ENCODE measurements around the gene RCAN3. TPM values are rescaled to one million over a fixed set of nuclear protein-coding genes. Genes with fewer than 3 reads are reported as not detected.
A peak's percentile ranks its signal among the peaks of the same experiment; 100 is the strongest.

The RCAN3 gene
- total and polyA plus RNA-seq, 10 of the 15 experiments (the other 5 are each of a cell fraction or from before 2014, with no cell fraction given) = 0.02 to 0.46 (median 0.06) TPM; not detected in 3

- ATAC-seq = no peak
- Histone ChIP-seq H3K9me3 (replicated peaks; ENCODE audit: control insufficient read depth, insufficient read depth, low read length) (no peaks in the 10 kb centered on the region; the same call in 2 of the 3 replicates), H3K4me1 (ENCODE audit: control insufficient read depth, insufficient read depth, low read length) (no peaks in the 10 kb centered on the region; the same call in 1 of the 2 replicates), H3K27me3 (replicated peaks in 1 of 2; ENCODE audit: control insufficient read depth in 2 of 2, insufficient read depth in 2 of 2, low read length in 1 of 2) (peaks cover 2 to 11% of the 10 kb centered on the region in 2 experiments; a peak in 2 of 4 replicates), H3K27ac (ENCODE audit: control insufficient read depth, insufficient read depth) (no peak overlapping the region), H2AFZ (ENCODE audit: control insufficient read depth, low read depth, low read length) (no peak overlapping the region), H4K20me1 (ENCODE audit: control insufficient read depth, insufficient read depth) (no peaks in the 10 kb centered on the region), H3K79me2 (ENCODE audit: control insufficient read depth, insufficient read depth, low read length) (no peaks in the 10 kb centered on the region), H3K4me3 (no peak overlapping the region), H3K36me3 (ENCODE audit: control insufficient read depth in 2 of 2, insufficient read depth in 2 of 2, low read length in 1 of 2) (no peaks in the 10 kb centered on the region), H3K9ac (ENCODE audit: control insufficient read depth, insufficient read depth, low read length) (no peak overlapping the region), H3K4me2 (ENCODE audit: control insufficient read depth, insufficient read depth) (no peak overlapping the region)
- ChIA-PET POLR2A (no interaction called here), CTCF (no interaction called here), RAD21 (ENCODE audit: unreplicated experiment) (no interaction called here), SMC1A (ENCODE audit: uncharacterized antibody, unreplicated experiment) (interaction anchor here (0.6 kb wide), 1 partner anchor 976 kb away, joined by 3 read pairs; no protein-coding TSS in a partner anchor)
- no peak for DNase-seq (ENCODE audit: low read depth, low spot score)
- no TSS peak for BruUV-seq (replicated peaks)
- in situ Hi-C loops (cut with MboI) (no loop called here), intact Hi-C loops (cut with micrococcal nuclease; ENCODE audit: unreplicated experiment) (loop anchor here (5.0 kb wide), 1 partner anchor 93 kb away; no protein-coding TSS in a partner anchor)
- TF ChIP-seq IKZF2 (IDR thresholded peaks at IDR 0.05) (no peak), BACH1 (IDR thresholded peaks at IDR 0.05; ENCODE audit: borderline replicate concordance) (no peak), BRCA1 (IDR thresholded peaks at IDR 0.05; ENCODE audit: low read depth, low read length) (no peak)
- FAIRE-seq = peak; percentile 44
Observed at GRCh38 chr1:24544239-24544638, 41.6 kb downstream of the RCAN3 start.

GRCh38 chr1:24545662-24546061, 43.0 kb downstream of the RCAN3 start:
- 63% methylated on average over 1 of the region's 1 CpG for WGBS (ENCODE audit: insufficient coverage, insufficient replicate concordance, low lambda C conversion rate, missing lambda C conversion rate)
- Histone ChIP-seq H3K79me2 (ENCODE audit: control insufficient read depth, insufficient read depth, low read length) (no peaks in the 10 kb centered on the region), H3K27me3 (replicated peaks in 1 of 2; ENCODE audit: control insufficient read depth in 2 of 2, insufficient read depth in 2 of 2, low read length in 1 of 2) (peaks cover 2 to 4% of the 10 kb centered on the region in 2 experiments; a peak in 2 of 4 replicates), H3K27ac (ENCODE audit: control insufficient read depth, insufficient read depth) (no peak overlapping the region), H3K4me2 (ENCODE audit: control insufficient read depth, insufficient read depth) (no peak overlapping the region), H2AFZ (ENCODE audit: control insufficient read depth, low read depth, low read length) (no peak overlapping the region), H3K4me1 (ENCODE audit: control insufficient read depth, insufficient read depth, low read length) (no peaks in the 10 kb centered on the region; the same call in 1 of the 2 replicates), H3K9me3 (replicated peaks; ENCODE audit: control insufficient read depth, insufficient read depth, low read length) (no peaks in the 10 kb centered on the region), H4K20me1 (ENCODE audit: control insufficient read depth, insufficient read depth) (no peaks in the 10 kb centered on the region), H3K36me3 (ENCODE audit: control insufficient read depth in 2 of 2, insufficient read depth in 2 of 2, low read length in 1 of 2) (no peaks in the 10 kb centered on the region), H3K9ac (ENCODE audit: control insufficient read depth, insufficient read depth, low read length) (no peak overlapping the region), H3K4me3 (no peak overlapping the region)
- DNase-seq (ENCODE audit: low read depth, low spot score) (no peak), FAIRE-seq (no peak), ATAC-seq (no peak)
- intact Hi-C loops (cut with micrococcal nuclease; ENCODE audit: unreplicated experiment) (no loop called here), in situ Hi-C loops (cut with MboI) (no loop called here)
- POLR2A ChIA-PET = no interaction called here
- BruUV-seq (replicated peaks) = no TSS peak
- RAD21 ChIA-PET (ENCODE audit: unreplicated experiment) = no interaction called here
- CTCF ChIA-PET = no interaction called here
- SMC1A ChIA-PET (ENCODE audit: uncharacterized antibody, unreplicated experiment) = no interaction called here
- TF ChIP-seq EGR1 (IDR thresholded peaks at IDR 0.05; ENCODE audit: borderline replicate concordance in 1 of 2, low read depth in 2 of 2, low read length in 2 of 2) = no peak
- no peak for TF ChIP-seq ELK1 (IDR thresholded peaks at IDR 0.05; ENCODE audit: low read depth, low read length)
- no peak for TF ChIP-seq ZBTB33 (IDR thresholded peaks at IDR 0.05)
- no peak for TF ChIP-seq ATF2 (IDR thresholded peaks at IDR 0.05; ENCODE audit: low read length)
- TF ChIP-seq RELB (IDR thresholded peaks at IDR 0.05; ENCODE audit: low read depth) = no peak
- no peak for TF ChIP-seq EED (IDR thresholded peaks at IDR 0.05; ENCODE audit: low read depth)
- TF ChIP-seq NRF1 (conservative IDR thresholded peaks at IDR 0.05; ENCODE audit: low read depth, low read length) = no peak
- no peak for TF ChIP-seq JUNB (IDR thresholded peaks at IDR 0.05)
- no peak for TF ChIP-seq ESRRA (IDR thresholded peaks at IDR 0.05; ENCODE audit: low read length)
- TF ChIP-seq MXI1 (IDR thresholded peaks at IDR 0.05; ENCODE audit: low read depth, low read length) = no peak

Data from GM12878 (cell line).